ENCODE measurements around the gene KRT71.

KRT71 gene

GRCh38 chr12:52575256-52575655 lies 22.3 kb upstream of the KRT71 start:
- DNase-seq: no peak

- no peak for DNase-seq
Measured at GRCh38 chr12:52573743-52574142, 20.8 kb upstream of the KRT71 start, which contains the start of gene KRT74. TSS of gene KRT74 (minus strand) at chr12:52573843. CDS start at chr12:52573777, 66 bp downstream.

- no peak for DNase-seq
Measured at GRCh38 chr12:52573306-52573705, 20.4 kb upstream of the KRT71 start.

DNA sequence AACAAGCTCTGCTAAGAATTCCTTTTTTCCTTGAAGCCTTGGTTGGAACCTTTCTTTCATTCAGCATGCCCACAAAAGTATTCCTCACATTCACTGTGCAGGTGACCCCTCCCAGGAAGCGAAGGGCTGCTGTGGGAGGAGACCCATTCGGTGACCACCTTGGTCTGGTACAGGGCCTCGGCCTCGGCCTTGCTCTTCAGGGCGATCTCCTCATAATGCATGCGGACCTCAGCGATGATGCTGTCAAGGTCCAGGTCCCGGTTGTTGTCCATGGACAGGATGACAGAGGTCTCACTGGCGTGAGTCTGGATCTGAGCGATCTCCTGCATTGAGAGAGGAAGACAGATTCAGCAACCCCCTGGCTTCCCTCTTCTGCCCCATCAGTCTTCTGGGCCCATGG lies 17.6 kb upstream of the KRT71 start:
- DNase-seq: no peak

- DNase-seq: no peak
Measured at GRCh38 chr12:52568111-52568510, 15.2 kb upstream of the KRT71 start.

DNA sequence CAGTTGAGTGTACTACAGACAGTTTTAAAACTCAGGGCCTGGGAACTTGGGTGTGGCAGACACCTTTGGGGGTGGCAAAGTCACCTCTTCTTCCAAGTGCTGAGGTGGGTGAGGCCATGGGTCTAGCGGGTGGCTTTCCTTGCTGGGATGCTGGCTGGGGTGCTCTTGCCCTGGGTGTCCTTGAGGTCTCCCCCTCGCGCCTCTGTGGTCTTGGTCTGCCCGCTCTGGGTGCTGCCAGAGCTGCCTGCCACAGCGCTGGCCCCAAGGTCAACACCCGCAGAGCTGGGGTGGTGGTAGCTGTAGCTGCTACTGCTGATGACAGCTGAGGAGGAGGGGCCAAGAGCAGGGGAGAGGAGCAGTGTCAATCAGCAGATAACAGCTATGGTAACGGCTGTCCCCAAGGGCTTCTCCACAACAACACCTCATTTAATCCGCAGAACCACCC lies 13.9 kb upstream of the KRT71 start:
- no peak for DNase-seq

DNA sequence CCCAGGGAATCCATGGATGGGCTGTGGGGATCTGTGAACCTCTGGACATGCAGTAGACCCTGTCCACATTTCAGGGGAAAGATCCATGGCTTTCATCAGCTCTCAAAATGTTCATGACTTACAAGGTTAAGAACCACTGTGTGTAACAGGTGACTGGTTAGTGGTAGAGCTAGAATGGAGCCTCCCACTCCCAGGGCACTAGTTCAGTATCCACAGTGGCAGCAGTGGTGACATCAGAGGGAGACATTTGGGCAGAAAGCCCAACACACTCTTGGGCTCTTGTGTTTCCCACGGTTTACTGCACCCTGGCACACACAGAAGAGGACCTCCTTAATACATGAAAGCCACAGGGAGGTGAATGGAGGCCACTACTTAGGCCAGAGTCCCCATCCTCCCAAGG lies 11.6 kb upstream of the KRT71 start:
- no peak for DNase-seq

DNA sequence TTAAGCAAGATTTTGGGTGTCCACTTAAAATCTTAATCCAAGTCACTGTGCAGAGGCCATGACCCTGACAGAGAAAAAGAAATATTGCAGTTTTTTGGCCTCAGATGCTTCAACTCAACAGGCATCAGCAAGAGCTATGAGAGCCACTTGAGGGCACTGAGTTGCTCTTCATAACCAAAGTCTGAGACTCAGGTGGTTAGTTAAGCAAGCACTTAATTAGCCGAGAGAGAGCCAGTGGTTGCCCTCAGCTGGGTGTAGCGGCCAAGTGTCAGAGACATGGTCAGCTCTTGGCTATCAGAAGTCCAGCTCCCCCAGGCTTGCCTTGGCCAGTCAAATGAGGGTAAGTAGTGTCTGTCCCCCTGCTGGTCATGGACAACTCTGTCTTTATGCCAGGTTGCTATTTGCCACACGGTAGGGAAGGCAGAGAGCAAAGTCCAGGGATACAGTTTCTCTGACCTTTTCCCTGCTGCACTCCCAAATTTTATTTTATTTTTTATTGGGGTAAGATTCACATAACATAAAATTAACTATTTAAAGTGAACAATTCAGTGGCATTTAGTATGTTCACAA lies 9.0 kb upstream of the KRT71 start:
- DNase-seq: no peak

DNA sequence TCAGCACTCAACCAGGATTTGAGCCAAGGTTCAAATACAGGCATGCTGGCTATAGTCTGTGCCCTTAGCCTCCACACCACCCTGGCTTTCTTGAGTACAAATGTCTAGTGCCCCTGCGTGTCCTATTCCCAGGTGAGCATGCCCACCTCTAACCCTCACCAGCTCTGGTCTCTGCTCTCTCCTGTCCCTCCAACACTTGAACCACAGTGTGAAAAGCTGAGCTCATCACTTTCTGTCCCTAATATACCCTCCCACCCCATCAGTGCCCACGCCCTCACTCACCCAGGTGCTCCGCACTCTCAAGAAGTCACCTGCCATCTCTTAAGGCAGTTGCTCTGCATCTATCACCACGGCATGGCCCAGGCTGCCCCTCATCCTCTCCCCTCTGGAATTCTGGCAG lies 7.0 kb upstream of the KRT71 start:
- no peak for DNase-seq

DNA sequence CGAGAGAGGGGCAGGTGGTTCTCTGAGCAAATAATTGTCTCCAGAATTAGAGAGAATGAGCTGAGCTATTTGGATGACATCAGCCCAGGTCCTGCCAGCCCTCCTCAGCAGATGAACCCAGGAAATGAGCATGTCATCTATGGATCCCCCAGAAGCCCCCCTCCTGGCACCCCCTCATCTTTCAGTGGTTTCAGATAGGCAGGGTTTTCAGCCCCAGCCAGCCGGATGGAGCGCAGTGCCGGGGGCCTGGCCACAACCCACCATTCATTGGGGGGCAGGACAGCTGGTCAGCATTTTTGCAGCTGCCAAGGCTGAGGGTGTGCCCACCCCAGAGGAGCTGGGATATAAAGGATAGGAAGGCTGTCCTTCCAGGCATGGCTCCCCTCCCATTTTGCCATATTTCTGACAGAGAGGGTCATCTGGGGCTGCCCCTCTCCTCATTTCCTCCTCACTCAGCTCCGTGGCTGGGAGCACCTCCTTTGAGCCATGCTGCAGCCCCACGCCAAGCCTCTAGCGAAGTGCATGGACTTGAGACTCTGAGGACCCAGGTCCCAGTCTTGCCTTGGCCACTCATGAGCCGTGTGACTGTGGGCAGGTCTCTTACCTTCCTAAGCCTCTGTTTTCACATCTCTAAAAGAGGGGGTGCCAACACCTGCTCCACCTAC lies 6.0 kb upstream of the KRT71 start:
- no peak for DNase-seq

DNA sequence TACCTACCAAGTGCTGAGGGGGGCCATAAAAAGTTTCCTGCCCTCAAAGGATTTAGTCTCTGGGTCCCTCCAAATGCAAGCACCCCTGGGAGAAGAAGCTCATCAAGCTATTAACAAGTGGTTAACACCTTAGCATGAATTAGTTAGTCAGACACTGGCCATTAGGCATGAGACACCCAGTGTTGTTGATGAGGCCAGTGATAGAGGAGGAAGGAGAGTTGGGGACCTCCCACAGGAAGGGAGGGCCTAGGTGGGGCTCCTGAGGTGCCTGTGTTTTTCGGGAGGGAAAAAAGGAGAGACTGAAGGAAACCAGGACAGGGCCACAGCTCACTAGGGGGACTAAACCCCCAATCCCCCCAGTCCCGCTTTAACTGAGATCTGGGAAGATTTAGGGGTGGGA lies 4.5 kb upstream of the KRT71 start:
- DNase-seq: no peak

GRCh38 chr12:52555577-52555976 lies 2.6 kb upstream of the KRT71 start:
- no peak for DNase-seq

DNA sequence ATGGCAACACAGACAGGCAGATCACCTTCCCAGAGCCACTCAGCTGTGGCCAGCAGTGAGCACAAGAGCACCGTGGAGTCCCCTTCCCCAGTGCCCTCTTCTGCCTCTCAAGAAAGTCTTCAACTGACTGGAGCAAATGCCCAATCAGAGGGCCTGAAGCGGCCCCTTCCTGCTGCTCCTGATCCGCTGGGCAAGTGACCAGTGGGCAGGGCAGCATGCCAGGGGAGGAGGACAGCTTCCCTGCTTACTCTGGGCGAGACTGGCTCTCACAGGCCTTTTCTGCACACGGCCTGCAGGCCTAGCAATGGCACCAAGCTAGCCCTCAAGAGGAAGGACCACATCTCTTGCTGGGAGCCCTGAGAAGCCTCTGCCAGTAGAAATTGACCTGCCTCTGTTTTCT lies 890 bp downstream of the KRT71 start:
- no peak for DNase-seq

GRCh38 chr12:52551216-52551865 lies 1.6 kb downstream of the KRT71 start:
- no peak for DNase-seq

- no peak for DNase-seq
Measured at GRCh38 chr12:52546126-52546525, 6.8 kb downstream of the KRT71 start.

DNA sequence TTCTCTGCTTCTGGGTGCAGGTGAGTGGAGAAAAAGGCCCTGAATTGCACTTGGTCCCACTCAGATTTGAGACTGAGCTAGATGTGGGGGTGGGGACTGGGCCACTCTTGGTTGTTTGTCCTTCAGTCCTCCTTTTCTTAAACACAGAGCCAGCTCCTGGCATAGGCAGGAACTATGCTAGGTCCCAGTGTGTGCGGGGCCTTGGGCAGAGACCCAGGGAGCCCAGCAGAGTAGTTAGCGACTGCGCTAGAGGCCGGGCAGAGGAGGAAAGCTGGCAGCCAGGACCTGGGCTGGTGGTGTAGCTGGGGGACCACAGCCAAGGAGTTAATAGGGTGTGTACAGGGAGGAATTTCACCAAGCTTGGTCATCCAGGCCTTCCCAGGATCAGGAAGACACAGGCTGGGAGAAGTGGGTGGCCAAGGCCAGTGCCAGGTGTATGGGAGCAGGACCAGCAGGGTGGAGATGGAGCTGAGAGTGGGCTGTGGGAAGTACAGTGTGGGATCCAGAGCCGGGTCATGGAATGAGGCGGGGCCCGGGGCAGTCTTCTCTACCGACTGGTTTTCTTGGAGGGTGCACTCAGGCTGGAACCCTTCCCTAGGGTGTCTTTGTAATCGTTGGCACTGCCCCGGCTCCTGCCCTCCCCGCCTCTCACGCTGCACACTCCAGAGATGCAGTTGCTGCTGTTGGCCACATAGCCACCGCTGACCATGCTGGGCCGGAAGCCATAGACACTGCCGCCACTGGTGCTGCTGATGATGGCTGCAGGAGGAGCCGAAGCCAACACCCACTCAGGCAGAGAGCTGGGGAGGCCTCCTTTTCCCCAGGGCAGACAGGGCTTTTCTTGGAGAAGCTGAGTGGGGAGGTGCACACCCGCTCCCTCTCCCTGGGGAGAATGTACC lies 8.7 kb downstream of the KRT71 start:
- DNase-seq: no peak

DNA sequence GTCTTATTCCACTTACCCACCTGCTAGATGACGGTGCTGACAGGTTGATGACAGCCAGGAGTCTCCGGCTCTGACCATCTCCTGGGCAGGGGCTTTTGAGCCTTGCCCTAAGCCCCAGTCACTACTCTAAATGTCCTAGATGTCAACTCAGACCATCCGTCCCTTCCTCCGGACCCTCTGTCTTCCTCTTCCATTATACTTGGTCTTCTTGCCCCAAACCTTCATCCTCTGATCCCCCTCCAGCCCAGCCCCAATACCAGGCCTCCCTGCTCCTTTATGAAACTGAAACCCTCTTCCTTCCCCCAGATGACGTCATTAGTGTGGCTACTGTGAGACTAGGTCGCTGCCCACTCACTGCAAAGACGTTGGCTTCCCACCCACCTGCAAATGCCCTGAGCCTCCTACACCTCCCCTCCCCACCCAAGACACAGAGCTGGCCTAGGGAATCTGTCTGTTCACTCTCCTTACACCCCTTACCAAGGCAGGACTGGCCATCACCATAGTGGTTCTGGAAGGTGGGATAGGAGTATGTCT lies 10.1 kb downstream of the KRT71 start:
- no peak for DNase-seq

DNA sequence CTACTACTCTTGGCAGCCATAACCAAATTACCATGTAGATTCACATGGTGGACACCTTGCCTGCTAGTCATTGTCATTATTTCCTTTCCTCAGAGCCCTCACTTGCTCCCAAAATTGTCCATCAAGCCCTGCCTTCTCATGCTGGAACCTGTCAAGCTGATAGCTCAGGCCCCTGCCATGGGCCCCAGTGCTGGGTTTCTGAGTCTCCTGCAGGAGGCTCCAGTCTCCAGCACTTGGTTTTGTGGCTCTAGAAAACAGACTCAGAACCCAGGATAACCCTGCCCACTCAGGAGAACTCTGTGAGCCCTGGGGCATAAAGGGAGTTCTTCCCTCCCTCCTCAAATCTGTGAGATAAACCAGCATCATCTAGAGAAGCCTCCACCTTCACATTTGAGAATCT lies 10.8 kb downstream of the KRT71 start:
- no peak for DNase-seq

GRCh38 chr12:52541709-52542108 lies 11.2 kb downstream of the KRT71 start:
- no peak for DNase-seq

GRCh38 chr12:52540531-52540930 lies 12.4 kb downstream of the KRT71 start:
- DNase-seq: no peak

- DNase-seq: no peak
Measured at GRCh38 chr12:52539821-52540173, 13.1 kb downstream of the KRT71 start.

- no peak for DNase-seq
Measured at GRCh38 chr12:52539083-52539820, 13.7 kb downstream of the KRT71 start.
